ENCODE results near the gene MDP1. TPM values are rescaled to one million over a fixed set of nuclear protein-coding genes. Genes with fewer than 3 reads are reported as not detected.

MDP1 gene
- total RNA-seq, 4 donors from 2014 or later = 7.4 to 17.5 (median 10.5) TPM

GRCh38 chr14:24261256-24261968 lies 45.5 kb upstream of the MDP1 start:
- peaks cover 0 to 17% (median 0%) of the 10 kb centered on the region in 3 donors for H3K36me3 ChIP-seq
- H3K9me3 ChIP-seq = no peaks in the 10 kb centered on the region
- no peak for DNase-seq
- no peaks in the 10 kb centered on the region for H3K4me1 ChIP-seq
- no peak overlapping the region for H3K27ac ChIP-seq
- TF ChIP-seq CTCF (IDR thresholded peaks at IDR 0.05) = no peak
- TF ChIP-seq POLR2A (IDR thresholded peaks at IDR 0.05) = no peak
- no peaks in the 10 kb centered on the region for H3K27me3 ChIP-seq
- no peak overlapping the region for H3K4me3 ChIP-seq

GRCh38 chr14:24260780-24261157 lies 44.9 kb upstream of the MDP1 start:
- no peak for DNase-seq
- peaks cover 0 to 11% (median 0%) of the 10 kb centered on the region in 3 donors for H3K36me3 ChIP-seq
- H3K4me1 ChIP-seq = no peaks in the 10 kb centered on the region
- no peaks in the 10 kb centered on the region for H3K27me3 ChIP-seq
- no peak overlapping the region for H3K27ac ChIP-seq
- no peak for TF ChIP-seq CTCF (IDR thresholded peaks at IDR 0.05)
- no peak overlapping the region for H3K4me3 ChIP-seq
- H3K9me3 ChIP-seq = no peaks in the 10 kb centered on the region

- H3K4me3 ChIP-seq = no peak overlapping the region
- no peak overlapping the region for H3K27ac ChIP-seq
- no peaks in the 10 kb centered on the region for H3K9me3 ChIP-seq
- H3K4me1 ChIP-seq = no peaks in the 10 kb centered on the region
- DNase-seq = no peak
- TF ChIP-seq CTCF (IDR thresholded peaks at IDR 0.05) (no peak), POLR2A (IDR thresholded peaks at IDR 0.05) (no peak)
- no peaks in the 10 kb centered on the region for H3K27me3 ChIP-seq
- peaks cover 0 to 7% (median 0%) of the 10 kb centered on the region in 3 donors for H3K36me3 ChIP-seq
Measured at GRCh38 chr14:24260026-24260779, 44.3 kb upstream of the MDP1 start.

GRCh38 chr14:24259282-24260025 lies 43.6 kb upstream of the MDP1 start:
- Histone ChIP-seq H3K27me3 (no peaks in the 10 kb centered on the region), H3K9me3 (no peaks in the 10 kb centered on the region), H3K4me3 (no peak overlapping the region), H3K4me1 (no peaks in the 10 kb centered on the region), H3K36me3 (peaks cover 0 to 10% (median 0%) of the 10 kb centered on the region in 3 donors), H3K27ac (no peak overlapping the region)
- DNase-seq = no peak
- TF ChIP-seq POLR2A (IDR thresholded peaks at IDR 0.05) (no peak), CTCF (IDR thresholded peaks at IDR 0.05) (no peak)

GRCh38 chr14:24258548-24259265 lies 42.8 kb upstream of the MDP1 start:
- no peak overlapping the region for H3K27ac ChIP-seq
- no peak for TF ChIP-seq CTCF (IDR thresholded peaks at IDR 0.05)
- TF ChIP-seq POLR2A (IDR thresholded peaks at IDR 0.05) = no peak
- H3K36me3 ChIP-seq = peaks cover 0 to 10% (median 0%) of the 10 kb centered on the region in 3 donors
- no peak overlapping the region for H3K4me3 ChIP-seq
- DNase-seq = no peak
- no peaks in the 10 kb centered on the region for H3K9me3 ChIP-seq
- no peaks in the 10 kb centered on the region for H3K4me1 ChIP-seq
- no peaks in the 10 kb centered on the region for H3K27me3 ChIP-seq
